HepG2 (cell line): ENCODE data around the gene ALPL. TPM values are rescaled to one million over a fixed set of nuclear protein-coding genes. Genes with fewer than 3 reads are reported as not detected.

ENCODE experiments used
- CBFB ChIP-seq: sonication (generic); formaldehyde crosslinking; IDR thresholded peaks from 2 replicates; pipeline ENCODE4 v1.4.0; 2020; ENCODE audit warnings: missing genetic modification reagents
- CSRNP1 ChIP-seq: sonication (generic); formaldehyde crosslinking; IDR thresholded peaks from 2 replicates; pipeline ENCODE4 v1.8.1; 2023; ENCODE audit warnings: mild to moderate bottlenecking, missing genetic modification reagents
- DRAP1 ChIP-seq: IDR thresholded peaks from 2 replicates; pipeline ENCODE4 v1.6.1; 2016; ENCODE audit warnings: missing genetic modification reagents, missing compliant biosample characterization
- GATAD2A ChIP-seq: IDR thresholded peaks from 2 replicates; pipeline ENCODE4 v1.6.1; 2016
- HDAC1 ChIP-seq: sonication (generic); formaldehyde crosslinking; IDR thresholded peaks from 2 replicates; pipeline ENCODE4 v1.5.1; 2020; ENCODE audit warnings: mild to moderate bottlenecking, missing genetic modification reagents
- KAT7 ChIP-seq: IDR thresholded peaks from 2 replicates; pipeline ENCODE4 v1.6.1; 2018; ENCODE audit warnings: borderline replicate concordance, missing compliant biosample characterization
- KDM1A ChIP-seq: IDR thresholded peaks from 2 replicates; pipeline ENCODE4 v1.6.1; 2016; ENCODE audit warnings: missing compliant biosample characterization
- MNT ChIP-seq: fragments of 450-650 bp; IDR thresholded peaks from 2 replicates; pipeline ENCODE4 v1.6.1; 2016
- MXD1 ChIP-seq: sonication (generic); formaldehyde crosslinking; IDR thresholded peaks from 2 replicates; pipeline ENCODE4 v1.4.0; 2020; ENCODE audit warnings: mild to moderate bottlenecking, missing genetic modification reagents
- MXD4 ChIP-seq: IDR thresholded peaks from 2 replicates; pipeline ENCODE4 v1.6.1; 2016; ENCODE audit warnings: mild to moderate bottlenecking, missing biosample characterization, missing genetic modification reagents
- MYC ChIP-seq: sonication (generic); formaldehyde crosslinking; IDR thresholded peaks from 2 replicates; pipeline ENCODE4 v1.9.0; 2021; ENCODE audit warnings: missing genetic modification reagents, borderline replicate concordance
- NBN ChIP-seq: fragments of 450-650 bp; conservative IDR thresholded peaks from 2 replicates; pipeline ENCODE4 v1.6.1; 2017
- RCOR2 ChIP-seq: IDR thresholded peaks from 2 replicates; pipeline ENCODE4 v1.6.1; 2016; ENCODE audit warnings: missing biosample characterization, missing genetic modification reagents
- SIN3A ChIP-seq: IDR thresholded peaks from 2 replicates; pipeline ENCODE4 v1.6.1; 2011; ENCODE audit warnings: low read depth, mild to moderate bottlenecking, control low read depth, low read length, borderline replicate concordance
- SRSF4 ChIP-seq: fragments of 200-400 bp; formaldehyde crosslinking; IDR thresholded peaks from one replicate; pipeline ENCODE4 v1.6.1; 2018; ENCODE audit warnings: mild to moderate bottlenecking, low read depth, low read length, moderate library complexity; ENCODE audit not compliant: poor library complexity, severe bottlenecking
- TRIM24 ChIP-seq: sonication (generic); formaldehyde crosslinking; IDR thresholded peaks from 2 replicates; pipeline ENCODE4 v1.8.0; 2022; ENCODE audit warnings: mild to moderate bottlenecking, missing genetic modification reagents
- ZBTB34 ChIP-seq: sonication (generic); formaldehyde crosslinking; IDR thresholded peaks from 2 replicates; pipeline ENCODE4 v1.8.0; 2022; ENCODE audit warnings: mild to moderate bottlenecking, missing genetic modification reagents
- ZBTB7A ChIP-seq: sonication (generic); formaldehyde crosslinking; IDR thresholded peaks from 2 replicates; pipeline ENCODE4 v1.8.0; 2022; ENCODE audit warnings: mild to moderate bottlenecking, missing genetic modification reagents
- ZFP36 ChIP-seq: fragments of 150-350 bp; IDR thresholded peaks from 2 replicates; pipeline ENCODE4 v1.6.1; 2018; ENCODE audit warnings: borderline replicate concordance, low read length, low read depth; ENCODE audit not compliant: partially characterized antibody
- ZFP91 ChIP-seq: sonication (generic); formaldehyde crosslinking; IDR thresholded peaks from 2 replicates; pipeline ENCODE4 v1.9.0; 2022; ENCODE audit warnings: missing genetic modification reagents, mild to moderate bottlenecking, borderline replicate concordance
- ZKSCAN1 ChIP-seq: fragments of 150-350 bp; IDR thresholded peaks from 2 replicates; pipeline ENCODE4 v1.6.1; 2014; ENCODE audit warnings: low read length
- ZNF234 ChIP-seq: sonication (generic); formaldehyde crosslinking; conservative IDR thresholded peaks from 2 replicates; pipeline ENCODE4 v1.5.1; 2020; ENCODE audit warnings: mild to moderate bottlenecking, missing genetic modification reagents
- ZNF251 ChIP-seq: sonication (generic); formaldehyde crosslinking; IDR thresholded peaks from 2 replicates; pipeline ENCODE4 v1.9.0; 2021; ENCODE audit warnings: mild to moderate bottlenecking, missing genetic modification reagents
- ZNF580 ChIP-seq: IDR thresholded peaks from 2 replicates; pipeline ENCODE4 v1.6.1; 2016; ENCODE audit warnings: low read depth, borderline replicate concordance
- ZNF644 ChIP-seq: IDR thresholded peaks from 2 replicates; pipeline ENCODE4 v1.6.1; 2016; ENCODE audit warnings: low read depth
- polyA plus RNA-seq, 8 experiments: library from polyadenylated mRNA; depleted of rRNA in 3 of 8; stranded (reverse) in 7 of 8; unstranded in 1 of 8; fragments of >200 nt; fragmentation: Illumina TruSeq in 4 of 8; extraction: Trizol in 4 of 8; gene quantifications; 2 replicates each; pipeline versions ENCODE4 v1.2.1 to v1.2.3, GENCODE V29; 2011 to 2016; ENCODE audit warnings: low read depth in 4 of 8, missing spikeins in 1 of 8, mixed read lengths in 1 of 8; ENCODE audit not compliant: insufficient read depth in 1 of 8
- total RNA-seq, 5 experiments: library from RNA; depleted of rRNA; stranded (reverse); fragments of >200 nt; fragmentation: Illumina TruSeq; extraction: Trizol; gene quantifications; 2 replicates each; pipeline ENCODE4 v1.2.3, GENCODE V29; 2016; ENCODE audit warnings: low read depth in 1 of 5

ALPL gene
- total and polyA plus RNA-seq, 2 of the 13 experiments (the other 11 are each of a cell fraction or from before 2014, with no cell fraction given), result 0.12 TPM; not detected in 1

- TF ChIP-seq MYC, result peak; percentile 52; the same call in 1 of the 2 replicates
- TF ChIP-seq ZKSCAN1, result no peak
- no peak for TF ChIP-seq SIN3A
- TF ChIP-seq SRSF4, result no peak
- no peak for TF ChIP-seq NBN
- TF ChIP-seq CBFB (CRISPR knock-in tag), result no peak
- TF ChIP-seq DRAP1 (CRISPR knock-in tag), result no peak
- TF ChIP-seq MXD4, result no peak
- no peak for TF ChIP-seq ZFP36
- peak; percentile 29; the same call in 1 of the 2 replicates for TF ChIP-seq HDAC1
- no peak for TF ChIP-seq TRIM24 (CRISPR knock-in tag)
- TF ChIP-seq KDM1A (CRISPR knock-in tag), result no peak
- 0 out of 2 replicates have a peak, but pooled peaks have one; percentile 50 for TF ChIP-seq MXD1 (CRISPR knock-in tag)
- no peak for TF ChIP-seq ZNF234 (CRISPR knock-in tag)
- TF ChIP-seq ZNF251, result no peak
- TF ChIP-seq ZBTB34 (CRISPR knock-in tag), result no peak
- TF ChIP-seq RCOR2 (CRISPR knock-in tag), result no peak
- no peak for TF ChIP-seq KAT7 (CRISPR knock-in tag)
- TF ChIP-seq MNT, result peak; percentile 18; the same call in 1 of the 2 replicates
- no peak for TF ChIP-seq ZNF644 (CRISPR knock-in tag)
- no peak for TF ChIP-seq CSRNP1 (CRISPR knock-in tag)
- TF ChIP-seq ZNF580, result peak; percentile 13; the same call in 1 of the 2 replicates
- TF ChIP-seq ZFP91 (CRISPR knock-in tag), result no peak
- no peak for TF ChIP-seq GATAD2A (CRISPR knock-in tag)
- no peak for TF ChIP-seq ZBTB7A (CRISPR knock-in tag)
Measured at GRCh38 chr1:21537511-21537931, 28.3 kb downstream of the ALPL start (continued).
